Right ventricle myocardium superior (tissue), 1 donor: ENCODE measurements around the gene PXMP2. TPM values are rescaled to one million over a fixed set of nuclear protein-coding genes. Genes with fewer than 3 reads are reported as not detected.
"Not testable (repeated sequence)": the region's sequence is repeated elsewhere in the genome, so short reads cannot be mapped to it uniquely, and the experiment has no call there.

Experiments used
- ATAC-seq: fragments of 200-7000 bp; cut with Tn5 transposase; one replicate; pipeline ENCODE4 v1.9.1; 2020; ENCODE audit warnings: mild to moderate bottlenecking; ENCODE audit not compliant: poor library complexity
- DNase-seq: peaks from one replicate; pipeline ENCODE4 v3.0.0-alpha.2; 2020
- intact Hi-C: fragments of 100-400 bp; cut with DNase I; formaldehyde crosslinking; loops from one replicate; pipeline ENCODE4 v1.11.2; 2022
- total RNA-seq: library from RNA; stranded (reverse); fragmentation: NEBNext Ultra II Directional; extraction: Animal tissue kit (Norgen Biotek cat#: 25700); gene quantifications from one replicate; pipeline ENCODE4 v1.2.1, GENCODE V29; 2021
- donor health status: DM: no; HTN: yes; CAD: no; lungs with severe emphysema.

PXMP2 gene
- total RNA-seq, 1 donor from 2014 or later, result 54.9 TPM

DNA sequence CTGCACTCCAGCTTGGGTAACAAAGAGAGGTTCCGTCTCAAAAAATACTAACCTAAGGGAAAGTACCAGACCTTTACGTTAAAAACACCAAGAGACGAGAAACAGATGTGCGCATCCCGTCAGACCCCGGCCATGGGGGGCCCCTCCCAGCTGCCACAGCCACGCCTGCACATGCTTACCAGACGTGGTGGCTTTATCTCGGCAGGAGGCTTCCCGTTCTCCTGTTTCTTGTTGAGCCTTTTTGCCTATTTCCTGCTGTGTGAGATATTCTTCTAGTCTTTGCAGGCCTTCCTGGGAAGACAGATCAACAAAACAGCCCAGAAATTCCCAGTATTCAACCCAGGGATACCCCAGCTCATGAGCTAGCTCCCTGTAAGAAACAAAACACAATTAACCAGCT, 46.8 kb downstream of the PXMP2 start:
- intact Hi-C loops, result no loop called here
- DNase-seq, result peak; percentile 17
- no peak for ATAC-seq

DNA sequence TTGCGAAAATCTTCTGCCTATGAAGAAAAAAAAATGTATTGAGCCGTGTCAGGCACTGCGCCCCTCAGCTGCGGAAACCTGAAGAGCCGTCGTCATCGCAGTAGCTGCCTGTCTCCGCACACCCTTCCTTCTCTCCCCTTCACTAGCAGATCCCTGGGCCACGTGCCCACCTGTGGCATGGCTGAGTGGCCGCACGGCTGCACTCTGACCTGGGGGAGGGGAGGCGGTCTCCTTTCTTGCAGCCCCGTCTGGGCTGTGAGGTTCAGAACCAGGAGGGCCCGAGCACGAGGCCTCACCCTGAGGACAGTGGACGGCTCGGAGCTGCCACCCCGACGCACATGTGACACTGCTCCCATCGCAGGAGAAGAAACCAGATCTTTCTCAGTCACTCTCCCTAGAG, 48.1 kb downstream of the PXMP2 start:
- intact Hi-C loops, result no loop called here
- ATAC-seq (no peak), DNase-seq (peak; percentile 38)

DNA sequence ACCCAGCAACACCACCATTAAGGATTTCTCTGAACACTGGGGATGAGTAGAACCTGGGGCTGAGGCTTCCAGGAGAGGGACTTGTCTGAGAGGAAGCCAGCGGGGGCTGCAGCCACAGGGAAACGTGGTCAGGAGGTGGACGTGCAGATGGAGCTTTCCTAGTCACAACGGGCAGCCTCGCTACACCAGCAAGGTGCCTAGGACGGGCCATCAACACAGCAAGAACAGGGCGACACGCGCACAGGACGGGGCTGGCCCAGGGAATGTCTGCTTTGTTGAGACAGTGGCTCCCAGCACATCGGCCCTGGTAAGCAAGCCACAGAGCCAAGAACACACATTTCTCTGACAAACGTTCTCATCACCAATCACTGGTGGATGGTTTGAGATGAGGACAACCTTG, 49.0 kb downstream of the PXMP2 start:
- ATAC-seq, result no peak
- DNase-seq, result peak; percentile 31

DNA sequence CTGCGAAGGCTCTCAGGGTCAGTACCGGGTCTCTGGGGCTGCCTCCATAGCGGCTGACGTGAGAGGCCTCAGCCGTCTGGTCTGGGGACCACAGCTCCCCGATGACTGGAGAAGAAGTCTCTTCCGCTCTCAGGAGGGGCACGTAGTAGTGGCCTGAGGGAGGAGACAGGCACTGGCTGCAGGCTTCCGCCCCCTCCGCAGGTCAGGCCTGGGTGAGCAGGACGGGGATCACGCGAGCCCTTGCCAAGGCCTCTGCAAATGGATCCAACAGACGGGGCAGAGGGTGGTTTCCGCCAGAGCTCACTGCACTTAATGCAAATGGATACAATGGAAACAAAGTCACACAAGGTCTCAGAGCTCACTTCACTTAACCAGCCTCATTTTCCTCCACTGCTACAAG, 49.5 kb downstream of the PXMP2 start:
- no peak for ATAC-seq
- intact Hi-C loops, result no loop called here
- peak; percentile 10 for DNase-seq

More for the DNA sequence above, 49.0 kb downstream of the PXMP2 start:
- intact Hi-C loops, result no loop called here

DNA sequence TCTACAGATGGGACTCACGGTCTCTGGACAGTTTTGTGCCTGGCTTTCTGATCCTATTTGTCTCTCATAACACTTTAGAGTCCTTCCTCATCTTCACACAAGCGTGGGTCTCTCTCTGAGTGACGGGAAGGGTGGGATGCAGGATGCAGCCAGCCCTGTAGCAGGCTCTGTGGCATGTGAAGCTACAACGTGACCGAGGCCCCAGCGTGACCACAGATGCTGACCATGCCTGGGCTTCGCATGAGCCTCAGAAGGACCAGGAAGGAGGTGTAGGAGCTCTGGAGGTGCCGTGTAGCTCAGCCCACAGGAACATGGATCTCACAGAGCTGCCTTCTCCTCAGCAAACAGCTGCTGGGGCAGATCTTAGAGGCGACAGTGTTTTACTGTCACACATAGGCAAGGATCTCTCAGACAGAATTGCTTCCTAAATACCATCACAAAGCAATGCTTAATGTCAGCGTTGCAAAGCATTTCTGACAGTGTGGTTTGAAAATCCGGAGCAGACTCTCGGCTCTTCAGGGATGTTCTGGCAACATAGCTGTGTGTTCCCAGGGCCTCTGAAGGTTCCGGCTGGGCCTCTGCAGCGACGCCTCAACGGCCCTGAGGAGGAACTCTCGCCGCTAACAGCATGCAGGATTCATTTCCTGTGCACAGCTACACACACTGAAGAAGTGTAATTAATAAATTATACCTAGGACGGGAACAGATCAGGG, 52.4 kb downstream of the PXMP2 start:
- ATAC-seq (peak; percentile 60), DNase-seq (no peak)
- intact Hi-C loops, result no loop called here

DNA sequence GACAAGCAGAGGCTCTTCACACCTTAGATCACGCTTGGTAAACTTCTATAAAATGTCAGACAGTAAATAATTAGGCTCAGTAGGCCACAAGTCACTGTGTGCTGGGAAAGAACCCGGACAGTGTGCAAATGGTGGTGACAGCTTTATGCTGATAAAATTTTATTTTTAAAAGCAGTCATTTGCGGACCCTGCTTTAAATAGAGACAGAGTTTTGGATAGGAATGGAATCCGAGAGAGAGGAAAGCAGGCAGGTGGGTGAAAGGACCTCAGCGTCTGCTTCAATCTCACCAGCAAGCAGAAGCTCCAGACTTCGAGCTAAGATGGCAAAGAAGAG, 52.9 kb downstream of the PXMP2 start:
- peak; percentile 78 for ATAC-seq
- intact Hi-C loops, result no loop called here

DNA sequence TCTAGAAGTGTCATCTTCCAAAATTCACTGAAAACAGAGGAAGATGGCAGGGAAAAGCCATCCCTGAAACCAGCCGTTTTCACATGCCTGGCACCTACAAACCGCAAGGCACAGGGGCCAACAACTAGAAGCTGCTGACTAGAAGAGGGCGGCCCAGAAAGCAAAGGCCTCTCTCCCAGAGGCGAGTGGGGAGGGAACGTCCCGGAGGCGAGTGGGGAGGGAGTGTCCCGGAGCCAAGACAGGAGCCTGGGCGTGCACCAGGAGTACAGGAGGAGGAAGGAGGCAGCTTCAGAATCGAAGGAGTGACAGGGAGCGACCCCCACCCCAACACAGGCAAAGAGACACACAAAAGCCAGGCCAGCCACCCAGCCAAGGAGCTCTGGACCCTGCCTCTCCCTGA, 53.3 kb downstream of the PXMP2 start:
- peak; percentile 77 for ATAC-seq
- intact Hi-C loops, result no loop called here
- no peak for DNase-seq

More for the DNA sequence above, 52.9 kb downstream of the PXMP2 start:
- no peak for DNase-seq

DNA sequence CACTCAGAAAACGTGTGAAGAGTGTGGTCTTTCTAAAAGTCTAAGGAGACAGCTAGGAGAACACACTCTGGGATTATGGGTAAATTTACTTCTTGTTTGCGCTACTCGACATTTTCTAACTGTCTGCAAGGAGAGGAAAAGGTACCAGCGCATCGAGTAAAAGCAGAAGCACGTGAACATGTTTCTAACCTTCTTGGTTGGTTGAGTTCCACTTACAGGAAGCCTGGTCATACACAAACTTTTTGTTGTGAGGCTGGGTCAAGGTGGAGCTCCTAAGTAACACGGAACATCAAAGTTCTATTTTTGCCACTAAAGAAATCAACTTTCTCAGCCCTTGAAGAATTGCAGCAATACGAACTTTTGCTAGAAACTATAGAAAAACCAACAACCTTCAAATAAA, 54.2 kb downstream of the PXMP2 start:
- ATAC-seq (no peak), DNase-seq (no peak)
- intact Hi-C loops, result no loop called here

DNA sequence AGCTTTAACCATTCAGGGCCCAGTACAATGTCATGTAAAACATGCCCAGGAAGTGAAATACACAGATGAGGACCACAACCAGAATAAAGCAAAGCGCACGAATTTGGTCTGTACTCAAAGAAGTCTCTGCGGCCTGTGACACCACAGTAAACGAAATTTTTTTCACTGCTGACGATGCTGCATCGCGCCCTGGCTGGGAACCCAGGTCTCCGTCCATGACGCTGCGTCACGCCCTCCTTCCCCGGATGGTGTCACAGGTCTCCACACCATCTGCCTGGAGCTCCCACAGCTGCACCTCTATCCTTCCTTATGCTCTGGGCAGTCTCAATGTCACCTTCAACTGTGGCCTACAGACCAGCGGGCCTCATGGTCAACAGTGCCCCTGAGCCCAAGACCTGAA, 56.4 kb downstream of the PXMP2 start:
- intact Hi-C loops, result no loop called here
- peak; percentile 24 for DNase-seq
- no peak for ATAC-seq

DNA sequence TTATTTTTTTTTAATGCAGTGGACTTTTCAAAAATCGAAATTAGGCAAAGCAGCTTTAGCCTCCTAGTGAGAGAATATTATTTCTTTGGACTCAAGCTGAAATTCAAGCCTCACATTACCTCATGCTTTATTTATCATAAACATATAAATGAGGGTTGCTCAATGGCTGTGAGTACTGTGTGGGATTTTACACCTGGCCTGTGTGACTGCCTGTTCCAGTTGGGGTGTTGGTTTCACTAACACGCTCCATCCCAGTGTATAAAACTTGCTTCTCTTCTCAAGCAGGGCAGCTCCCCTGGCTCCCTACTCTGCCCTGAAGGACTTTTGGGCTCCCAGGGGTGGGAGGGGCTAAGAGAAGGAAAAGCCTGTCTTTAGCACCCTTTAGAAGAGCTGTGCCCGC, 59.2 kb downstream of the PXMP2 start:
- intact Hi-C loops, result no loop called here
- no peak for ATAC-seq
- no peak for DNase-seq

DNA sequence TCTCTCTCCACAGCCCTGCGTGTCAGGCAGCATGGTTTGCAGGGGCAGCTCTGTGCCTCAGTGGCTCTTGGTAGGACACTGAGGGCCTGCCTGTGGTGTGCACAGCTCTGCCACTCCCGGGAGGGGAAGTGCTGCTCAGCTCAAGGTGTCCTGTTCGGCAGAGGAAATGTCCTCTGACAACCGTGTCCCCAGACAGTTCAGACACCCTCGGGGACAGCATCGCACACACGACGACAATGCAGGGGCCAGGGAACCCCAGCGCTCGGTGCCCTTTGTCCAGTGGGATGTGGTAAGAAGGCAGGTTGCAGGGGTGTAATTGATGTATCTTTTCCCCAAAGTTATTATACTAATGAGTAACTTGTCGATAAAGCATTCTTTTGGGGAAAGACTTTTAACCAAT, 60.0 kb downstream of the PXMP2 start:
- intact Hi-C loops, result no loop called here
- no peak for ATAC-seq
- peak; percentile 8 for DNase-seq

DNA sequence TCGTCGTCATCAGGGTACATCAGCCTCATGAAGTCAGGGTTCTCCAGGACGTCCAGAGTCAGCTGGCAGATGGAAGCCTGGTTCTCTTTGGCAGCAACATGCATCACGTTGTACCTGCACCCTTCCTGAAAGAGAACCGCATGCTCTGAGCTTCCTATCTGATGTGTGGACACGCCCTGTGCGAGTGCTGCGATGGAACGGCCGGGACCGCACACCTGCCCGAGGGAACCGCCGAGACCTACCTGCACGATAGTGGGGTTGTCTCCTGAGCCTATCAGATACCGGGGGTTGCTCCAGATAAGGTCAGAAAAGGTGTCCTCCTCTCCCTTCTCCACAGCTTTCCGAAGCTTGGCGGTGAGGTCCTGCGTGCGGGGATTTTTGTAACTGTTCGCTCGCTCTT, 60.5 kb downstream of the PXMP2 start:
- DNase-seq (peak; percentile 13), ATAC-seq (no peak)
- intact Hi-C loops, result no loop called here

DNA sequence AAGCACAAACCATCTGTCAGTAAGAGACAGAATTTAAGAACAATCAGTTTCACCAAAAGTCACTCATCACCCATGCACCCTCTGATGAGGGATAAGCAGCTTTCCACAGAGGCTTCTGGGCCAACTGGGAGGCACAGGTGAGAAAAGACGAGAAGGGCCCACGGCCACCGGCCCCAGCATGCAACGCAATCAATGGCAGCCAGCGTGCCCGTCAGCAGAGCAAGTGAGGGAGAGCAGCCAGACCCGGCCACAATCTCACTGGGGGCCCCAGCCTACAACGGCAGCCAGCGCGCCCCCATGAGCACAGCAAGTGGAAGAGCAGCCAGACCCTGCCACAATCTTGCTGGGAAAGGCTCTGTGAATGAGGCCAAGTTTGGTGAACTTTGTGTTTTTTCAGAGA, 60.9 kb downstream of the PXMP2 start:
- ATAC-seq, result no peak
- intact Hi-C loops, result no loop called here
- peak; percentile 18 for DNase-seq

DNA sequence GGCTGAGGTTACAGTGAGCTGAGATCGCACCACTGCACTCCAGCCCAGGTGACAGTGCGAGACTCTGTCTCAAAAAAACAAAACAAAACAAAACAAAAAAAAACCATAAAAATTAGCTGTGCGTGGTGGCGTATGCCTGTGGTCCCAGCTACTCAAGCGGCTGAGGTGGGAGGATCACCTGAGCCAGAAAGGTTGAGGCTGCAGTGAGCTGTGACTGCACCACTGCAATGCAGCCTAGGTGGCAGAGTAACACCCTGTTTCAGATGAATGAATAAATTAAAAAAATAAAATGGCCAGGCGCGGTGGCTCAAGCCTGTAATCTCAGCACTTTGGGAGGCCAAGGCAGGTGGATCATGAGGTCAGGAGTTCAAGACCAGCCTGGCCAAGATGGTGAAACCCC, 66.3 kb downstream of the PXMP2 start:
- peak; percentile 22 for DNase-seq
- intact Hi-C loops, result not testable (repeated sequence)

DNA sequence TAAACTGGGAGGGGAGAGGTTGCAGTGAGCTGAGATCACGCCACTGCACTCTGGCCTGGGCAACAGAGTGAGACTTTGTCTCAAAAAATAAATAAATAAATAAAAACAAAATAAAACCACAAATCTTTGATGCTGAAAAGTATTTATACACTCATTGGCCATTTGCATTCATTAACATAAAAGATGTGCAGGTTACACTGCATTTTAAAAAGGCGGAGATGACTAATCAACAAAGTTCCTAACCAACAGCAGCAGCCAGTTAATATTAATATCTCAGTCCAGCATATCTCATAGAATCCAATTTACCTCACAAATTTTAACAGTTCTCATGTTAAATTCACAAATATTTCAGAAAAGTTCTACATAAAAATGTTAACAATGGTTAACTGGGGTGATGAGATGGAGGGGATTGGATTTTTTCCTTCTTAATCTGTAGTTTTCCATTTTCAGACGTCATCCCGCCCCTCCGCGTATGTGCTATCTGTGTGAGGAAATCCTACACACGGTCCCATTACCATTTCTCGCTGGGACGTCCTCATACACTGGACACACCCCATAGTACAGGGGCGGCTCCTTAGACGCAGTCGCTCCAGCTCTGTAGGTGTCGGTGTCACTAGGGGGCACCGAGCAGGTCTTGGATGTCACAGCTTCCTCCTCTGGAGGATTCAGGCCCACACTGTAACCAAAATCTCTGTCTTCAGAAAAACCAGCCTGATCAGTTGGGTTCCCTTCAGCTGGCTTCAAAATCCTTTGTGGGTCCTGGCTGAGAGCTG, 67.0 kb downstream of the PXMP2 start:
- peak; percentile 4 for DNase-seq
- intact Hi-C loops, result no loop called here
- no peak for ATAC-seq

More for the DNA sequence above, 66.3 kb downstream of the PXMP2 start:
- not testable (repeated sequence) for ATAC-seq

Other genes starting within 250 kb of the PXMP2 start
- gene FBRSL1, start 197.4 kb upstream of the PXMP2 start, total RNA-seq, result 58.6 TPM
- not detected for gene LRCOL1, start 77.0 kb upstream of the PXMP2 start, total RNA-seq
- gene P2RX2, start 68.8 kb upstream of the PXMP2 start, total RNA-seq, result not detected
- 10.3 TPM for gene POLE, start 245 bp upstream of the PXMP2 start, total RNA-seq
- 32.6 TPM for gene PGAM5, start 23.3 kb downstream of the PXMP2 start, total RNA-seq
- 25.6 TPM for gene ANKLE2, start 74.2 kb downstream of the PXMP2 start, total RNA-seq
- 24.8 TPM for gene GOLGA3, start 141.3 kb downstream of the PXMP2 start, total RNA-seq
- 10.5 TPM for gene CHFR, start 200.0 kb downstream of the PXMP2 start, total RNA-seq